Measurements from ENCODE around the gene L3HYPDH.
"Not testable (repeated sequence)": the region's sequence is repeated elsewhere in the genome, so short reads cannot be mapped to it uniquely, and the experiment has no call there.

L3HYPDH gene

DNA sequence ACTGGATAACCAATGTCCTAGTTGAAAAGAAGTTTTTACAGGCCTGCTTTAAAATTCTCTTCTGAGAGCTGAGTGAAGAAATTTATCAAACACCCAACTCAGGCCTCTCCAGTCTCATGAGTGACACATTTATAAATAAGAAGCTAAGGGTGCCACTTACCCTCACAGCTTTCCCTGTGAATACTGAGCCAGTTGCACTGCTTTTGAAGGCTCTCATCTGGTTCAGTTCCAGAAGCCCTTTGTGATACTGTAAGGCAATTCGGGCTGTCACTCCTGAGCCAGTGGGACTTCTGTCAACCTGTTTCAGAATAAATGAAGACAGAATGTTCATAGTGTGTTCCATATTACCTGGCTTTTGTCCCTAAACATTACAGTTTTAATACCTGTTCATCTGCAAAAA, 8.5 kb downstream of the L3HYPDH start:
- DNase-seq: no peak

DNA sequence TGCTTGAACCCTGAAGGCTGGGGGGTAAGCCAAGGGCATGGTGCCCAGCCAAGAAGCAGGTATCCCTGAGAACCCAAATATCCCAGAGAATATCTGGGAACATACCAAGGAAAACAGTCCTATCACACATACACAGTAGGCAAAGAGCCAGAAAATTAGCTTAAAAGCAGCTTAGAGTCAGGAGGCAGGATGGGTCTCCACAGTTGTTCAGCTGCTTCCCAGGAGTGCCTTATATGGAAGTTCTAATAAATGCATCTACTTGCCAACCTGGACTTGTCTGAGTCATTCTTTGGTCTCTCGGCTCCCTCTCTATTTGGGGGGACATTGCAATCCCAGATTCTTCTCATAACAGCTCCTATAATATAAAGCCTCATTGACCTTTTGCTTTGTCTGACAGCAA, 10.0 kb downstream of the L3HYPDH start:
- no peak for DNase-seq

GRCh38 chr14:59465316-59466135, 18.7 kb downstream of the L3HYPDH start, which contains the start of gene GPR135:
Gene GPR135, minus strand, starts transcription at chr14:59465380. Its CDS starts 154 bp downstream, at chr14:59465226.
- DNase-seq: peak; percentile 19

GRCh38 chr14:59464486-59465315, 19.5 kb downstream of the L3HYPDH start:
- DNase-seq: peak; percentile 31

DNA sequence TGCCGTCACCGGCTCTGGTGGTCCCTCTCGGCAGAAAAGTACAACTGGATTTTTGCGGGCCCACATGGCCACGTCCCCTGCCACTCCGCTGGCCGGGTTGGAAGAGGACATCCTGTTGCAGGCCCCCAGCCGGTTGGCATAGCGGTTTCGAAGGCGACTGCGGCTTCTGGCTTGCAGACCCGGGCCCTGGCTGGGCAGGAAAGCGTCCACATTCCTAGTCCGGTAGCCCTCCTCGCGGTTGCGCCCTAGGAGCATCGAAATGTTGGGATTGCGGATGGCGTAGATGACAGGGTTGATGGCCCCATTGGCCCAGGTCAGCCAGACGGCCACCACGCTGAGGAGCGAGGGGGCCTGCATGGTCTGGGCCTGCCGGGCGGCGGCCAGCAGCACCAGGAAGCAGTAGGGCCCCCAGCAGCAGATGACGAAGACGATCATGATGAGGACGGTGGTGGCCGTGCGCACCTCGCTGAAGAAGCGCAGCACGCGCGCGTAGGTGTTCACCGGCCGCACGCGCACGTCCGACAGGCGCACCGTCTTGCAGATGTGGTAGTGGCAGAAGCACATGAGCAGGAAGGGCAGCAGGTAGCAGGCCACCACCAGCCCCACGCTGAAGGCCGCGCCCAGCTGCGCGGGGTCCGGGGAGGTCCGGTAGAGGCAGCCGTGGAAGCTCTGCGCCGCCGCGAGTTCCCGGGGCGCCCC, 20.3 kb downstream of the L3HYPDH start:
- peak; percentile 9 for DNase-seq

GRCh38 chr14:59461891-59462290, 22.3 kb downstream of the L3HYPDH start:
- no peak for DNase-seq

DNA sequence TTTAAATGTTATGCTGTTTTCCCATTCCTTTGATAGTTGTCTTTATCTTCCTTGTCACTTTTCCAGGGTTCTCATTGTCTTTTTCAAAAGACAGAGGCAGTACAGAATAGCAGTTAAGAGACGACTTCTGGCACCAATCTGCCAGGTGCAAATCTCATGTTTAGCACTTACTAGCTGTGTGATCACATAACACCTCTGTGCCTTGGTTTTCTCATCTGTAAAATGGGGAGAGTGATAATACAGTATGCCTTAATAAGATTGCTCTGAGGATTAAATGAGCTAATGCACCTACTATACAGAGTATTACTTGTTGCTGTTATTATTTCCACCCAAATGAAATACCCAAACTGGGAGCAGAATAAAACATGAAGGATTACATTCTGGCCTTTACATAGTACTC, 23.8 kb downstream of the L3HYPDH start:
- DNase-seq: no peak

DNA sequence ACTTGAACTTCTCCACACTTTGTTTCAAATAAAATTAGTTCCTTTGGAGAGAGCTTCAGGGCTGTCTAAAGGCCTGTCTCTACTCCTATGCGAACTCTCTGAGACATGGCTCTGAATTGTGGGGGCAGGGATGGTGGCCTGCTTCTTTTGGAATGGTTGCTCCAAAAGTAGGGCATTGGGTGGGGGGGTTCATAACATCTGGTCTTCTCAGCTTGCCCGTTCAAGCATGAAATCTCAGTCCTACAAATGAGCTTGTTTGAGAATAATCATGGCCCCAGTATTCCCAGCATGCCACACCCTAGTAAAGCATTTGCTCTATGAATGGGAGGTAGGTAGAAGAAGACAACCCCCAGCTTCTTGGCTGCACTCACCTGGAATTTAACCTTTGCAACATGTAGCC, 25.7 kb downstream of the L3HYPDH start:
- DNase-seq: no peak

DNA sequence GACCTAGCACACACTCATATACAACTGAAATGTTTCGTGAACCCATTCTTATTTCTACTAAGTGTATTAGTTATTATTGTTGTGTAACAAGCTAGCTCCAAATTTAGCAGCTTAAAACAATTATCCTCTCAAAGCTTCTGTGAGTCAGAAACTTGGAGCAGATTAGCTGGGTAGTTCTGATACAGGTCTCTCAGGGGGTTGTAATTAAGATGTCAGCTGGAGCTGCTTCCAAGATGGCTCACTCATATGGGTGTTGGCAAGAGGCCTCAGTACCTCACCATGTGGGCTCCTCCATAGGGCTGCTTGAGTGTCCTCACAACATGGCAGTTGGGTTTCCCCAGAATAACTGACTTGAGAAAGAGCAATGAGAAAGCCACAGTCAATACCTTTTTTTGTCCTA, 28.8 kb downstream of the L3HYPDH start:
- no peak for DNase-seq

DNA sequence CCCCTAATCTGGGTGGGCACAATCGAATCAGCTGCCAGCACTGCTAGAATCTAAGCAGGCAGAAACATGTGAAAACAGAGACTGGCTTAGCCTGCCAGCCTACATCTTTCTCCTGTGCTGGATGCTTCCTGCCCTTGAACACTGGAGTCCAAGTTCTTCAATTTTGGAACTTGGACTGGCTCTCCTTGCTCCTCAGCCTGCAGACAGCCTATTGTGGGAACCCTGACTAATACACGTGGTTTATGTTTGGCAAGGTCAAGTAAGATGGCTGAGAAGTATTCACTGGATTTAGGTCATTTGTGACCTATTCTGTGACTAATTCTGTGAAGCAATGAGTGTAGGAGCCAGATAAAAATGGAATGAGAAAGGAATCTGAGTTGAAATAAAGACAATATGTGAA, 30.1 kb downstream of the L3HYPDH start:
- DNase-seq: no peak

GRCh38 chr14:59451849-59452248, 32.4 kb downstream of the L3HYPDH start:
- no peak for DNase-seq

DNA sequence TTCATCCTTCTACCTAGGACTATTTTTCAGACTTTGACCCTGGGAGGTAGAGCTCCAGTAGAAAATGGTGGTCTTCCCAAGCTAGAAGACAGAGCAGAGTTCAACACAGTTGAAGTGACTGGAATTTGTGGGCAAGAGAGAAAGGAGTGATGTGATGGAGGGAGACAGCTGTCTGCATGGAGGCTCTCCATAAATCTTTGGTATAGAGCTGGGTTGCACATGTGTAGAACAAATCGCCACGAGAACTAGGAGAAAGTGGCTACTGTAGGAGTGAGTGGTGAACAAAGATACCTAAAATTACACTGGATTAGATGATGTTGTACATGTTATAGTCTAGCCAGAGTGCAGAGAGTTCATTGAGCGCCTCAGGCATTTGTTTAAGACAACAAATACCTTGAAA, 33.5 kb downstream of the L3HYPDH start:
- DNase-seq: no peak

- not testable (repeated sequence) for DNase-seq
Observed at GRCh38 chr14:59448673-59449072, 35.5 kb downstream of the L3HYPDH start.

DNA sequence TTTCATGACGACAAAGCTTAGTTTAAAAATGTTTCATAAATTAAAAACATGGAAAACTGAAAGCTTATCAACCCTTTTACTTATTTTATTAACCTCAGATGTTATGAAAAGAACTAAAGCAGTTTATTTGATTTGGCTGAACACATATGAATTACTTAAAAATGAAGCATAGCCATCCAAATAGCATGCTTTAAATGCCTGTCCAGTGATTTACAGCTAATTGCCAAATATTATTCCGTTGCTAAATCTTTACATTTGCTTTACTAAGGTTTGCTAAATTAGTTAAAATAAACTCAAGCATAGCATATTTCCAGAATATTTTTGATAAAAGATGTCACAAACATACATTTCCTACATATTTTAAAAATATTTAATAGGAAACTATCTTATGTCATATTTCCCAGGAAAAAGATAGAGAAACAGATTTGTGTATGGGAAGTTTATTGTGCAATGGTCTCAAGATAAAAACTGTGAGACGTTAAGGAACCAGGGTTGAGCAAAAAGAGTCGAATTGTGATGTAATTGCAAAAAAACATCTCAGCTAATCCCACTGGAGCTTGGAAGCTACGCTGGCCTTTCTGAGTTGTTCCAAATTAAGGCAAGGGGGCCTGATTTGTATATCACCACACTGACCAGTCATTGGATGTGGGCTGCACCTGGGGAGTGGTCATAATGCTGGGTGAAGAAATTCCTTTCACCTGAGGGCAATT, 44.8 kb downstream of the L3HYPDH start:
- DNase-seq: no peak

DNA sequence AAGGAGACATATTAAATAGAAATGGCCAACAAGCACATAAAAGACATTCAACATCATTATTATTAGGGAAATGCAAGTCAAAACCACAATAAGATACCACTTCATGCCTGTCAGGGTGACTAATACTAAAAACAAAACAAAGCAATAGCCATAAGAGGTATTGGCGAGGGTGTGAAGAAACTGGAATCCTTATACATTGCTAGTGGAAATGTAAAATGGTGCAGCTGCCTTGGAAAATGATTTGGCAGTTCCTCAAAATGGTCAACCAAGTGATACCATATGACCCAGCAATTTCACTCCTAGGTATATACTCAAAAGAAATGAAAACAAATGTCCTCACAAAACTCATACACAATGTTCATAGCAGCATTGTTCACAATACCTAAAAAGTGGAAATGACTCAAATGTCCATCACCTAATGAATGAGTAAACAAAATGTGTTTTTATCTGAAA, 46.0 kb downstream of the L3HYPDH start:
- no peak for DNase-seq

DNA sequence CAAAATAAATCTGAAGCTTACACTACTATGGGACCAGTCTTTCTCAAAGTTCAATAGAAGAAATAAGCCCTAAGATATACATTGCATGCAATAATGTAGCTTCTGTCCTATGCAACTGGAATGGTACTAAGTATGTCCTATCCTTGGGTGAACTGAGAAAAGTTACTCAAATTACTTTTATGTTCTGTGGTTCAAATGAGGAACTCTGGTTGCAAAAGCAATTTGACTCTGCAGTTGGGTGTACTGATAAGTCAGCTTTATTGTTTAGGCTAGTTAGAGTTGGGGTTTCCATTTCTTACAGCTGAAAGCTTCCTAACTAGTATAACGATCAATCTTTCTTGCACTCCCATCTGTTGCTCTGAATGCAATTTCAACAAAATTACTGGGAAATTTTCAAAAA, 48.2 kb downstream of the L3HYPDH start:
- DNase-seq: no peak

- DNase-seq: no peak
Observed at GRCh38 chr14:59435101-59435500, 49.1 kb downstream of the L3HYPDH start.

DNA sequence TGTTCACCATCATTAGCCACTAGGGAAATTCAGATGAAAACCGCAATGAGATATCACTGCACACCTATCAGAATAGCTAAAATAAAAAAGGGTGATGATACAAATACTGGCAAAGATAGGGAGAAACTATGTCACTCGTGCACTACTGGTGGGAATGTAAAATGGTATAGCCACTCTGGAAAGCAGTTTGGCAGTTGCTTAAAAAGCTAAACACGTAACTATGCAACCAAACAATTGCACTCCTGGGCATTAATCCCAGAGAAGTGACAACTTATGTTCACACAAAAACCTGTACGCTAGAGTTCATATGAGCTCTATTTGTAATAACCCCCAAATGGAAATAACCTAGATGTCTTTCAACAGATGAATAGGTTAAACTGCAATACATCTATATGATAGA, 54.4 kb downstream of the L3HYPDH start:
- no peak for DNase-seq

- no peak for DNase-seq
Observed at GRCh38 chr14:59428581-59429012, 55.6 kb downstream of the L3HYPDH start.

DNA sequence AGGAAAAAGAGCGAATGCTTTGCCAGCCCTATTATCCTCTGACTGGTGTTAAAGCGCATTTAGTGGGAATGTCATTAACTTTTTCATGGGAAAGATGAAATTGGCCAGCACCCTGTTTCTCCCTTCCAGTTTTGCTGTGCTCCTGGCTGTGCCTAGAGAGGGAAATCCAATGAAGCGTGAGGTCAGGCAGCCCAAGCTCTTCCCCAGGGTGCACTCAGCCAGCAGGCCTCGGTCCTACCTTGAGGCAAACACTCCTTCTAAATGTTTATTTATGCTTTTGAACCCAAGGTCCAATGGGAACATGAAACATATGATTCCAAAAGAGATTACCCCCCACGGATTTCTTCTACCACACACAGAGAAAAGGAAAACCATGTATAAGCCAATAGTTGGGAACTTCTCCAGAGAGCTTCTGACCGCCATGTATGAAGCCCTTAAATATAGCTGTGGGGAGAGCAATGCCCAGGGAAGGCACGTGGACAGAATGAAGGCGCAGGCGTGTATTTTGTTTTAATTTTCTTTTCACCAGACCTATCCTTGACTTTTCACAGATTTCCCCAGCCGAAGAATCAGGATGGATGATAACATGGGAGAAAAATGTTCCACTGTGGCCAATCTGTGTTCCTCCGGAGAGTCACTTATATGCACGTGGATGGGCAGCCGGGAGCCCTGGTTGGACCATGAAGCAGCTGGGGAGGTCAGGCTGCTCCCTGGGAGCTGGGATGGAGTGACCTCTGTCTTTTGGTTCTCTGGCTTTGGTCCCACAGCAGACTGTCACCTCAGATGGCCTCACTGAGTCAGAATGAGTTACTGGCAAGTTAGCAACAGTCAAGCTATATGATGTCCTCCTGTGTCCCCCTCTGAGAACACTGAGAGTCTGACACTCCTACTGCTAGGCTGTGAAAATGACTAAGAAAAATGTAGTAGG, 56.3 kb downstream of the L3HYPDH start:
- no peak for DNase-seq

DNA sequence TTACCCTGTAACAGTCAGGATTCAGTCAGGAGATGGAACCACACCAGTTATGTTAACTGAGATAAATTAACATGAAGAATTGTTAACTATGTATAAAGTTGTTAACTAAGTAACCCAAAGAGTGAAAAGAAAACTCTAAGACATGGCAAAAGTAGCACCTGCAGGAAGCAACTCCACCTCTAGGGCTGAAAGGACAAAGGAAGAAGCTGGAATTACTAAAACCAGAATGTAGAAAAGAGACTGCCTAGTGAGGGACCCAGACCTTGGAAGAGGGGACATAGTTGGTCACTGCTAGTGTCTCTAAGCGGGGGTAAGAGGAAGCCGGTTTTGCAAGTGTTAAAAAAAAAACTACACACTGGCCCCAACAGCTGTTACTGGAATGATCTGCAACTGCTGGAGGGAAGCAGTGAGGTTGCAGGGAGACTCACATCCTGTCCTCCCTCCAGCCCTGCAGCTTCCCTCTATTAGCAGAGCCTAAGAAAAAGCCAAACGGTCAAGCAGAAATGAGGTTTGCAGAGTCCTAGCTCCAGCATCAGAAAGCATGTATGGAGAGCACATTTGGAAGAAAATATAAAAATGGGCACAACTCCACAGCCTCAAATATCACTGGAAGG, 58.8 kb downstream of the L3HYPDH start:
- no peak for DNase-seq

Measured in activated effector memory CD4-positive, alpha-beta T cell treated with Interleukin-2 at 50 U/mL for 16 hours (primary cell).